ENCODE data around the gene DYNLT2.

Gene DYNLT2

DNA sequence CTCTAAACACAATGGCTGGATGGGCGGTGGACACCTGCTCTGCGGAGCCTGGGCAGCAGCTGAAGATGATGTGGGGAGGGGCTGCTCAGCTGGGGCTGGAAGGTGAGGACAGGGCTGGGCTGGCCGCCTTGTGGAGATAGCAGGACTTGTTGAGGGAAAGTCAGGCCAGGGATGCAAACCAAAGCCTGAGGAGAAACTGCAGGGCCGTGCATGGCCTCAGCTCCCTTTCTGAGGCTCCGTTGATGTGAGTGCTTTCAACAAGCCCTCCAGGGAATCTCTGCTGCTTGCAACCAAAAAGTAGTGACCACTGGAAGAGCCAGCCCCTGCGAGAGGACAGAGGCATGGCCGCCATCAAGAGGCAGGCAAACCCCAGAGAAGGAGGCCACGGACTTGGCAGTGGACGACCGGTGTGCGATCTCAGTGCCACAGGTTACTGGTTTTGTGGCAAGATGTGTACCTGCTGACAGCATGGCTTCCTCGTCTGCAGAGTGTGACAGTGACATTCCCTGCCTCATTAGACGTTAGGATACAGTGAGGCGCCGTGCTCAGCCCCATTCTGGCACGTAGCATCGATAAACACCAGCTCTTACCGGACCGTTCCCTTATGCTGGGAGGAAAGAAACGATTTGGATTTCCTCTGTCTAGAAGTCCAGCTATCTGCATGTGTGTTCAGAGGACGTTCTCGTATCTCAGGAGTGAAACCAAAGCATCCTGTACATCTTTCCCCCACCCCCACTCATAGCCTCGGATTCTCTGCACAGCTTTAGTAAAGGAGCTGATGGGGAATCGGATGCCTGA, 38.0 kb upstream of the DYNLT2 start:
- H3K27me3 Mint-ChIP-seq: peaks cover 10% of the 10 kb centered on the region
- H3K4me3 Mint-ChIP-seq: peak overlapping the region; percentile 84
- DNase-seq (ENCODE audit: low spot score in 2 of 2) (no peak), ATAC-seq (ENCODE audit: low read depth) (no peak)
- H3K4me1 Mint-ChIP-seq: peaks cover 9% of the 10 kb centered on the region
- no peaks in the 10 kb centered on the region for H3K9me3 Mint-ChIP-seq
- no peaks in the 10 kb centered on the region for H3K36me3 Mint-ChIP-seq
- no peak overlapping the region for H3K27ac Mint-ChIP-seq

DNA sequence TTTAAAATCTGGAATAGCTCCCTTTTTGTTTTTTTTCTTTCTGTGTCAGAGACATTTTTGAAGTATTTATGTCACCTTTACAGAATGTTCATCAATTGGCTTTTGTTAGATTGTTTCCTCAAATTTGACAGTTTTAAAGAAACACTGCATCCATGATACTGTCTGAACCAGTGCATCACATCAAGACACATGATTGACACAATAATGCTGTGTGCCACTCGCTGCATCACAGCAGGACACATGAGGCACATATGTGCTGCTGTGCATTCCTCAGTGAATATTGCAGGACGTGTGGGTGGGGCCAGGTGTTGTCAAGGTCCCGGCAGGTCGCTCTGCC, 37.4 kb upstream of the DYNLT2 start:
- Mint-ChIP-seq H3K27ac (no peak overlapping the region), H3K4me3 (peak overlapping the region; percentile 41), H3K4me1 (peaks cover 9% of the 10 kb centered on the region), H3K36me3 (no peaks in the 10 kb centered on the region), H3K9me3 (no peaks in the 10 kb centered on the region), H3K27me3 (peaks cover 10% of the 10 kb centered on the region)
- ATAC-seq (ENCODE audit: low read depth) (no peak), DNase-seq (ENCODE audit: low spot score in 2 of 2) (no peak)

DNA sequence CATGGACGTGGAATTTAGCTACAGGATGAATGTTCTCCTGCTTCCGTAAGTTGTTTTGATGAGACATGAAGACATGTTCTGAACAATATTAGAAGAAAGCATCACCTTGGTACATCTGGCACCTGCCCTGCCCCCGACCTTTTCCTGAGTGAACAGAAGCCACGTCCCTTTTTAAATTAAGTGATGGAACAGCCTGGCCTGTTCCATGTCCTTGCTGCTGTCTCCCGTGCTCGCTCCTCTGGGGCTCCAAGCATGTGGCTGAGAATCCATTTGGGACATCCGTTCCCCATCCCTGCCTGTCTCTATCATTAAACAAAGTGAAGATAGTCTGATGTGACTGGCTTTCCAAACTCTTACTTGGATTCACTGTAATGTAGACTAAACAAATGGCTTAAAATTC, 36.4 kb upstream of the DYNLT2 start:
- Mint-ChIP-seq H3K4me3 (no peak overlapping the region), H3K4me1 (peaks cover 9% of the 10 kb centered on the region), H3K27ac (no peak overlapping the region), H3K36me3 (peaks cover 2% of the 10 kb centered on the region), H3K27me3 (peaks cover 8% of the 10 kb centered on the region), H3K9me3 (no peaks in the 10 kb centered on the region)
- DNase-seq (ENCODE audit: low spot score in 2 of 2) (no peak), ATAC-seq (ENCODE audit: low read depth) (no peak)

DNA sequence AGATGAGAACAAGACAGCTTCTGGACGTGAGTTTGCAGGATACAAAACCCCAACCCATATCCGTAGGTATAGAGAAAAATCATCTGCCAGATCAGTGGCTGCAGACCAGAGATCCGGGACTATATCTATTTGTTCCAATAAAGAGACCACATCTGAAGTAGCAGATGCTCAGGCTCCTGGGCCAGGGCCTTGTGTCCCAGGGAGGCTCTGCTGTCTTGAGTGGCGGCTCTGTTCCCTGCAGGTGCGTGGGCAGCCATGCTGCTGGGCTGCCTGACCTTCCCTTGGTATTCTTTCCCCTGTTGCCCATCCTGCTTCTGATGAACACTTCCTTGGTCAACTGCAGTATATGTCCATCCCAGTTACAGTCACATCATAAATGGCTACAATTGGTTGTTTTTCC, 35.0 kb upstream of the DYNLT2 start:
- Mint-ChIP-seq H3K27me3 (peaks cover under 1% of the 10 kb centered on the region), H3K9me3 (no peaks in the 10 kb centered on the region), H3K4me1 (peaks cover 9% of the 10 kb centered on the region), H3K27ac (no peak overlapping the region), H3K36me3 (peaks cover 6% of the 10 kb centered on the region), H3K4me3 (no peak overlapping the region)
- DNase-seq (ENCODE audit: low spot score in 2 of 2): no peak
- ATAC-seq (ENCODE audit: low read depth): no peak

DNA sequence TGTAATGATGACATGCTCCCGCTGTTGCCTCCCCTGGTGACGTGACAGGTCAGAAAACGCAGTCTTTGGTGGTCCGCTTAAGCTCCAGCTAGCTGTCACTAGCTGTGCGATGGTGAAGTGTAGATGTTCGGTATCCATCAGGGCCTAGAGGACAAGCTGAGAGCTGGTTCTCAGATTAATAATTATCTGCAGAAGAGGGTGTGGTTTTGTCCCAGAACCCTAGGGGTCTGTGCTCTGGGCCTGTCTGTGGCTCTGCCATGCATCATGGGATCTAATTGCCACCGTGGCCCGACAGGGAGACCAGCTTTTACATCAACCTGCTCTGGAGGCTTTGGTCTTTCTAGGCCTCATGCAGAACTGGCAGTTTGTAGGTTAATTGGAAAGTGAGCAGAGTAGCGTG, 34.2 kb upstream of the DYNLT2 start:
- H3K27me3 Mint-ChIP-seq: no peaks in the 10 kb centered on the region
- H3K9me3 Mint-ChIP-seq: no peaks in the 10 kb centered on the region
- peaks cover 9% of the 10 kb centered on the region for H3K4me1 Mint-ChIP-seq
- no peak overlapping the region for H3K27ac Mint-ChIP-seq
- H3K36me3 Mint-ChIP-seq: peaks cover 10% of the 10 kb centered on the region
- ATAC-seq (ENCODE audit: low read depth) (no peak), DNase-seq (ENCODE audit: low spot score in 2 of 2) (no peak)
- no peak overlapping the region for H3K4me3 Mint-ChIP-seq

DNA sequence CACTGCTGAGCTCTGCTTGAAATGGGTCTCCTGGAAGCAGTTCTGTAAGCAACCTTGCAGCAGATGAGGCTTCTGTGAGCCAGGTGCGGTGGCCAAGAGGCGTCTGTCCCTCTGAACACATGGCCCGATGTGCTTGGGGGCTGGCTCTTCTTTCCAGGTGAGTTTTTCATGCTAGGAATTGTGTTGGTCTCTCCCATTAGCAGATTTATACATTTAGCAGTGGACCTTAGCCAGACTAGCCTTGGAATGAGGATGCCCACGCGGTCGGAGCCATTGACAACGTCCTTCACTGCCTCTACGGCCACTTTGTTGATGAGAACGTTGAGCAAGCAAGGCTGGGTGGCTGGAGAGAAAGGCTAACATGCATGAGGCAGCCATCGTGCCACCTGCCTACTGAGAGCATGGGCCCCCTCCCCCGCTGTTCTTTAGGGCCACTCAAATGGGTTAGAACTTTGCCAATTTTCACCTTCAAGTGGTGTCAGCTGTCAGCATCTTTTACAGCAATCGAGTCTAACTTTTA, 33.5 kb upstream of the DYNLT2 start:
- Mint-ChIP-seq H3K36me3 (peaks cover 13% of the 10 kb centered on the region), H3K27me3 (no peaks in the 10 kb centered on the region), H3K4me1 (peaks cover 3% of the 10 kb centered on the region), H3K9me3 (no peaks in the 10 kb centered on the region), H3K27ac (no peak overlapping the region), H3K4me3 (no peak overlapping the region)
- ATAC-seq (ENCODE audit: low read depth) (no peak), DNase-seq (ENCODE audit: low spot score in 2 of 2) (no peak)

DNA sequence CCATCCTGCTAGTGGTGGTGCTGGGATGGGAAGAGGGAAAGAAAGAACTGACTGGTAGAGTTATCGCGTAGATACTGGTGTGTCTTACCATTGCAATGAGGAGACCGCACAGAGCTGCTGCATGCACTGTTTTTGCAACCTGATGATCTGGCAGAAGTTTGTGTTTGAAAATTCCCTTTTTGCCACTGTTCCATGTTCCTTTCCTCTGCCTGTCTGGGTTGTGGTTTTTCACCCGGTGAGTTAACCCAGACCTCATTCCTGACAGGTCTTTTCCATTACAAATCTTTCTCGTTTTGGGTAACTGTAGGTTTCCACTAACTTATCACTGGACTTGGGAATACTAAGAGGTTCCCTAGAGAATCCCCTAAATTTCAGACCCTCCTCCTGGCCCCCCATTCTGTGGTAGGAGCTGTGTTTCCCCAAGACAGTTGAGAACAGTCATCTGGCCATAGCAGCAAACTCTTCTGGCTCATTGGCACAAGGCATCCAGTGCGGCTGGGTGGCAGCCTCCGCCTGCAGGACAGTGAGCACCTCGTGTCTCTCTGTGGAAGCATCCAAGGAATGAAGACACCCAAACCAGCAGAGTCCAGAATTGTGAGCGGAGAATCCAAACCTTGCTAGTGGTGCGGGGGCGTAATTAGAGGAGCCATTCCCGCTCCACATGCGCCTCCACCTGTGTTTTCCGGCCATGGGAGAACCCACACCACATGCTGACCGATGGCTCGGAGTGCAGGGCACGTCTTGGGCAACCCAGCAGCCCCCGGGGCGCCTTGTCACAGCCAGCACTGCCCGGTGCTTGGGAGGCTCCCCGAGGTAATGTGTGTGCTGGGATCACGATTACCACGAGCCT, 32.8 kb upstream of the DYNLT2 start:
- Mint-ChIP-seq H3K4me1 (no peaks in the 10 kb centered on the region), H3K27ac (no peak overlapping the region), H3K9me3 (no peaks in the 10 kb centered on the region), H3K27me3 (no peaks in the 10 kb centered on the region), H3K4me3 (no peak overlapping the region), H3K36me3 (peaks cover 13% of the 10 kb centered on the region)
- no peak for ATAC-seq (ENCODE audit: low read depth)
- DNase-seq (ENCODE audit: low spot score in 2 of 2): no peak

DNA sequence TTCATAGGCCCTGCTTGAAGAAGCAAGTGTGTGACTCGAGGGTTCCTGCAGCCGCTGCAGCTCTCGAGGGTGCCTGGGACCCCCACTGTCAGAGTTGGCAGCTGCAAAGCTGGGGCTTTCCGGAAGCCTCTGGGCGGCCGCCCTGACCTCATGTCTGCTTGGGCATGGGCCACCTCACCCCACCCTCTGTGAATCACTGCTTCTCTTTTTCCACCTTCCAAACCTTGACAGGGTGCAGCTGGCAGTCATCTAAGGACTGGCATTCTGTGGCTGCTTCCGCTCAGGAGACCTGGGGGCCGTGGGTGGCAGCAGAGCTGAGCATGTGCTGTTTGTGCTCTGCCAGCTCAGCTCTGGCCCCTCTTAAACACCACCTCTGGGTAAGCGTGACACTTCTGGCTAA, 32.0 kb upstream of the DYNLT2 start:
- Mint-ChIP-seq H3K9me3 (no peaks in the 10 kb centered on the region), H3K4me1 (no peaks in the 10 kb centered on the region), H3K27ac (no peak overlapping the region), H3K36me3 (peaks cover 13% of the 10 kb centered on the region), H3K27me3 (no peaks in the 10 kb centered on the region), H3K4me3 (no peak overlapping the region)
- no peak for ATAC-seq (ENCODE audit: low read depth)
- no peak for DNase-seq (ENCODE audit: low spot score in 2 of 2)

DNA sequence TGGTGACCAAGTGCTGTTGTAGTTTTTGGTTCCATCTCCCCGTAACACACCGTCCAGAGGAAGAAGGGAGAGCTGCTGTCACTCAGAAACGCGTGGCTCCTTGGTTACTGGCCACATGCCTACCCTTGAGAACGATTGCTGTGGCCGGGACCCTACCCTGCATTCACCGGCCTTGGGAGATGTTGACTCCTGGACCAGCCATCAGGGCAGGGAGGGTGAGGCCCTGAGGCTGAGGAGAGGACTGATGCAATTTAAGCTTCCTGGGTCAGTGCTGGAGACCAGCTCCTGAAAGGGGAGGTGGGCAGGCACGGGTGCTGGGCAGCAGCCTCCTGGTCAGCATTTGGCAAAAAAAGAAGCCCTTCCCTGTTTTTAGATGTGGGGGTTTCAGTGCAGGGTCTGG, 31.6 kb upstream of the DYNLT2 start:
- Mint-ChIP-seq H3K27ac (no peak overlapping the region), H3K4me3 (no peak overlapping the region), H3K4me1 (no peaks in the 10 kb centered on the region), H3K27me3 (no peaks in the 10 kb centered on the region), H3K36me3 (peaks cover 13% of the 10 kb centered on the region), H3K9me3 (no peaks in the 10 kb centered on the region)
- no peak for ATAC-seq (ENCODE audit: low read depth)
- no peak for DNase-seq (ENCODE audit: low spot score in 2 of 2)

DNA sequence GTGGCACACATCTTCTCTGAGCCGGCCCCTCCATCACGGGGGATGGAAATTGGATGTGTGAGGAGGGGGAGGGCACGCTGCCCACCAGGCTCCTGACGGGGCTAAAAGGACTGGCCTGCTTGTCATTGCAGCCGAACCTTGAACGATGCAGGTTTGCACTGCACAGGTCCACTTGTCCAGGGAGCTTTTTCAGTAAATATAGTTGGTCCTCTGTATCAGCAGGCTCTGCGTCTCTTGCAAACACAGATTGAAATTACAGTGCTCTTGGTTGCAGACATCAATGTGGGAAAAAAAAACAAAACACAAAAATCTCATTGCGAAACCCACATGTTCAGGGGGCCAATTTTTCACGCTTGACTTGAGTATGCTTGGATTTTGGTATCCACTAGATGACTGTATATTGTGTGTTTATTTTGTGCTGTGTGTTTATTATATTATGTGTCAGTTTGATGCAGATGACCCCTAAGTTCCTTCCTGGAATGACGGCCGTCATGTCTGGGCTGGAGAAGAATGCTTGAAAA, 29.3 kb upstream of the DYNLT2 start:
- no peak for ATAC-seq (ENCODE audit: low read depth)
- no peak overlapping the region for H3K4me3 Mint-ChIP-seq
- no peak overlapping the region for H3K27ac Mint-ChIP-seq
- H3K4me1 Mint-ChIP-seq: no peaks in the 10 kb centered on the region
- no peaks in the 10 kb centered on the region for H3K27me3 Mint-ChIP-seq
- H3K36me3 Mint-ChIP-seq: peaks cover 18% of the 10 kb centered on the region
- no peaks in the 10 kb centered on the region for H3K9me3 Mint-ChIP-seq
- DNase-seq (ENCODE audit: low spot score in 2 of 2): no peak

DNA sequence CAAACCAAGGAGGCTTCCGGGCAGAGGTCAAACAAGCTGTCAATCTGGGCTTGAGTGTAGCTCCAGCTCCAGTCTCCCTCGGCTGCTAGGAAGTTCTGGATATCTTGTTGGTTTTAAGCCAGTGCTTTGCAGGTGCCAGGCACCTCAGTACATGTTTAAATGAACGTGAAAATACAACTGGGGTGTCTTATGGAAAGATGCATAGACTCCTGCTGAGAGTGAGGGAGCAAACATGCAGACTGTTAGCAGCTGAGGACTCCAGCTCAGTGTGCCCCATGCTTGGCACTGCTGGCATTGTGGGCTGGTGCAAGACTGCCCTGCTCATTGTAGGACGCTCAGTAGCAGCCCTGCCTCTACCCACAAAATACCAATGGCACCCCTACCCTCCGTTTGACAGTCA, 28.5 kb upstream of the DYNLT2 start:
- DNase-seq (ENCODE audit: low spot score in 2 of 2) (no peak), ATAC-seq (ENCODE audit: low read depth) (no peak)
- no peaks in the 10 kb centered on the region for H3K4me1 Mint-ChIP-seq
- H3K36me3 Mint-ChIP-seq: peaks cover 21% of the 10 kb centered on the region
- H3K4me3 Mint-ChIP-seq: no peak overlapping the region
- H3K27me3 Mint-ChIP-seq: no peaks in the 10 kb centered on the region
- H3K9me3 Mint-ChIP-seq: no peaks in the 10 kb centered on the region
- no peak overlapping the region for H3K27ac Mint-ChIP-seq

DNA sequence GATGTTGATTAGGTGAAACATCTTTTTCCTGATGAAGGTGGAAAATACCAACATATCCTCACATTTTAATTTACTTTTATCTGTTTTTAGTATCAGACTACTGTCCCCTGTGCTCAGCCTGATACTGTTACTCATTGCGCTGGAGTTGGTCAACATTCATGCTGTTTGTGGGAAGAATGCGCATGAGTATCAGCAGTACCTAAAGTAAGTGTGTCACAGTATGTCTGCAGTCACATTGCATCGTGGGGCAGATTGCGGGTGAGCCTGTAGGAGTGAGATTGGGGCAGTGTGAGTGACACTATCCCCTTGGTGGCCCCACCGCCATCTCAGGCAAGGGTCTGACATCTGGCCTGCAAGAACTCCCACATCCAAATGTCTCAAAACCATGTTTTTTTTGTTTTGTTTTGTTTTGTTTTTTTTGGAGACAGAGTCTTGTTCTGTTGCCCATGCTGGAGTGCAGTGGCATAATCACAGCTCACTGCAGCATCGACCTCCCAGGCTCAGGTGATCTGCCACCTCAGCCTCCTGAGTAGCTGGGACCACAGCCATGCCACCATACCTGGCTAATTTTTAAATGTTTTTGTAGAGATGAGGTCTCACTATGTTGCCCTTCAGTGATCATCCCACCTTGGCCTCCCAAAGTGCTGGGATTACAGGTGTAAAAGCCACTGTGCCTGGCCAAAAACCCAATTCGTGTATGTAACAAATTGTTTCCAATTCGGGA, 27.9 kb upstream of the DYNLT2 start:
- no peaks in the 10 kb centered on the region for H3K27me3 Mint-ChIP-seq
- H3K36me3 Mint-ChIP-seq: peaks cover 21% of the 10 kb centered on the region
- no peaks in the 10 kb centered on the region for H3K4me1 Mint-ChIP-seq
- DNase-seq (ENCODE audit: low spot score in 2 of 2) (no peak), ATAC-seq (ENCODE audit: low read depth) (no peak)
- H3K4me3 Mint-ChIP-seq: no peak overlapping the region
- no peak overlapping the region for H3K27ac Mint-ChIP-seq
- H3K9me3 Mint-ChIP-seq: no peaks in the 10 kb centered on the region

DNA sequence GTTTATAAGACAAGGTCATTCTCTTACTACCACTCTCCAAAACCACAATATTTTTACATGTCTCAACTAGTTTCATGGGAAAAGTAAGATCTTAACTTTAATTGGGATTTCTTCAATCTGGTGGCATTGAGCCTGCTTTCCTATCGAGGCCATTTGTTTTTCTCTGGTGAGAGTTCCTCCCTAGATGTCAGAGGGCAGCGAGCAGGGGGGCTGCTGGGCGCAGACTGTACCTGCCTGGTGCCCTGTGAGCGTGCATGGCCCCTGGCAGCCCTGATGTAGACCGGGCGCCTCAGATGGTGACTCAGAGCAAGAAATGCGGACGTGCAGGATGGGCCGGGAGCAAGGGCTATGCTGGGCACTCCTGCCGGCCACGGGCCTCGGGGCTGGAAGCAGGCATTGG, 27.3 kb upstream of the DYNLT2 start:
- ATAC-seq (ENCODE audit: low read depth) (no peak), DNase-seq (ENCODE audit: low spot score in 2 of 2) (no peak)
- Mint-ChIP-seq H3K27ac (no peak overlapping the region), H3K9me3 (no peaks in the 10 kb centered on the region), H3K4me1 (no peaks in the 10 kb centered on the region), H3K27me3 (no peaks in the 10 kb centered on the region), H3K36me3 (peaks cover 21% of the 10 kb centered on the region), H3K4me3 (no peak overlapping the region)

DNA sequence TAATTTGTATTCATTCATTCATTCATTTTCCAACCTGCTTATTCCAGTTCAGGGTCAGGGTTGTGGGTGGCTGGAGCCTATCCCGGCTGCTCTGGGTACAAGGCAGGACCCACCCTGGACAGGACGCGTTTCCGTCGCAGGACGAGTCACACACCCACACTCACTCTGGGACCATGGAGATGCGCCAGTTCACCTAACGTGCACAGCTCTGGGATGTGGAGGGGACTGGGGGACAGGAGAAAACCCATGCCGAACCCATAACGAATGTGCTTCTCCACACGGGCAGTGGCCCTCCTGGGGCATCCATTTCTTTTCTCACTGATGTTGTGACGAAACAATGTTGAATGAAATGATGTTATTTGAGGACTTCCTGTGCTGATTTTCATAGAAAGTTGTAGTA, 26.5 kb upstream of the DYNLT2 start:
- Mint-ChIP-seq H3K4me1 (no peaks in the 10 kb centered on the region), H3K4me3 (no peak overlapping the region), H3K27me3 (no peaks in the 10 kb centered on the region), H3K36me3 (peaks cover 21% of the 10 kb centered on the region), H3K9me3 (no peaks in the 10 kb centered on the region), H3K27ac (no peak overlapping the region)
- DNase-seq (ENCODE audit: low spot score in 2 of 2) (no peak), ATAC-seq (ENCODE audit: low read depth) (no peak)
